SIG-M5 treated with dmso at 0.1 percent for 504 hours (cell line): Measurements from ENCODE around the gene RANBP3L.
"Not testable (repeated sequence)": the region's sequence is repeated elsewhere in the genome, so short reads cannot be mapped to it uniquely, and the experiment has no call there.

Experiments used
- DNase-seq: peaks from one replicate; lab custom pipeline; 2025; ENCODE audit not compliant: unreplicated experiment; lab: John Stamatoyannopoulos, UW

The RANBP3L gene

GRCh38 chr5:36209664-36210063 is 92.0 kb downstream of the RANBP3L start:
- DNase-seq, result no peak

DNA sequence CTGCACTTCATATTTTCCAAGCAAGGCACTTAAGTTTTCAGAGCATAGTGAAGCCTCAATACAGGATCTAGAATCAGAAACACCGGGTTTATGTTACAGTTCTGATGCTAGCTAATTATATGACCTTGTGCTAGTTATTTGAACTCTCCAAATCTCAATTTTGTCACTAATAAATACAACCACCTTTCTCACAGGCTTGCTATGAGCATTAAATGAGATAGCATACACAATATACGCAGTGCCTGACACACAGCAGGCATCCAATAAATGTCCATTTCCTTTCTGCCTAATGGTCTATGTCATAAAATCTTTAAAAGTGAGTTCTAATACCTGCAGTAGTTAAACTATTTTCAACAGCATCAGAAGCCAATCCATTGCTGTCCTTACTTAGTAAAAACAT is 92.9 kb downstream of the RANBP3L start:
- DNase-seq, result no peak

DNA sequence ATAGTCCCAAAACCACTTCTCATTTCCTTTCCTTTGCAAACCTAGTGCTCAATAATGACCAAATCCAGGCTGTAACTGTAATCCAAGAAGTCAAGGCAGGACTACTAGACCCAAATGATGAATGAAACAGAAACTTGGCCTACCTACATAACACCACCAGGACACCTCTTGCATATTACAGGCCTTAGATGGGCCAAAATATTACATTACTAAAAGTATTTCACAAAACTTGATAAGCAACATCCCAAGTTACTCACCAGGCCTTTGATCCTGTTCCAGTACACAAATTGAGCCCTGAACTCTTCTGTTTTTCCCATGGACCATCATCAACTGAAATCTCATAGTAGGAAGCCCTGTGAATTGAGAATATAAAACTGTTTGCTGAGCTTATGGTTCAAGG is 94.8 kb downstream of the RANBP3L start:
- no peak for DNase-seq

DNA sequence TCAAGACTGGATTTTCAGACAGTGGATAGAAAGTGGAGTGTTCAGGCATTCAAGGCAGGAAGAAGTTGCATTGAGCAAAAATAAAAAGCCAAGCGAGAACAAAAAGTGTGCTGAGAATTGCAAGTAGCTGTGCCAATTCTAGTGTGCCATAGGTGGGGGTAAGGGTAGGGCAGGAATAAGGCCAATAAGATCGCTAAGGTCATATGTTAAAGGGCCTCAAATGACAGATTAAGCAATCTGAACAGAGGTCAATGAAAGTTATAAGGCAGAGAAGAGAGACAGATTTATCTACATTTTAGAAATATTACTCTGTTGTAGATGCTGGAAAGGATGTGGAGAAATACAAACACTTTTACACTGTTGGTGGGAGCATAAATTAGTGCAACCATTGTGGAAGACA is 96.4 kb downstream of the RANBP3L start:
- DNase-seq, result no peak

- no peak for DNase-seq
These were observed 99.2 kb downstream of the RANBP3L start for GRCh38 chr5:36202521-36202961.

DNA sequence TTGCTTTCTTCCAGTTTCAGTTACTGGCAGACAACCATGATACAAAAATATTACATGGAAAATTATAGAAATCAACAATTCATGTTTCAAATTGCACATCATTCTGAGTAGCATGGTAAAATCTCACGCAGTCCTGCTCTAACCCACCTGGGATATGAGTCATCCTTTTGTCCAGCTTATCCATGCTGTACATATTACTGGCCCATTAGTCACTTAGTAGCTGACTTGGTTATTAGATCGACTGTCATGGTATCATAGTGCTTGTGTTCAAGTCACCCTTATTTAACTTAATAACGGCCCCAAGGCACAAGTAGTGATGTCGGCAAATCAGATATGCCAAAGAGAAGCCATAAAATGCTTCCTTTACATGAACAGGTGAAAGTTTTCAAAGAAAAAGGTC is 101.2 kb downstream of the RANBP3L start:
- DNase-seq, result no peak

GRCh38 chr5:36199620-36200019 is 102.1 kb downstream of the RANBP3L start:
- no peak for DNase-seq

GRCh38 chr5:36198783-36199182 is 102.9 kb downstream of the RANBP3L start:
- DNase-seq, result not testable (repeated sequence)
